GOT3 (cell line): ENCODE results near the gene SPATA13.

Experiments
- DNase-seq: peaks from one replicate; lab custom pipeline; 2025; ENCODE audit warnings: mixed read lengths; lab: John Stamatoyannopoulos, UW

SPATA13 gene

GRCh38 chr13:24167666-24168391 lies 7.3 kb downstream of the SPATA13 start:
- DNase-seq, result no peak

DNA sequence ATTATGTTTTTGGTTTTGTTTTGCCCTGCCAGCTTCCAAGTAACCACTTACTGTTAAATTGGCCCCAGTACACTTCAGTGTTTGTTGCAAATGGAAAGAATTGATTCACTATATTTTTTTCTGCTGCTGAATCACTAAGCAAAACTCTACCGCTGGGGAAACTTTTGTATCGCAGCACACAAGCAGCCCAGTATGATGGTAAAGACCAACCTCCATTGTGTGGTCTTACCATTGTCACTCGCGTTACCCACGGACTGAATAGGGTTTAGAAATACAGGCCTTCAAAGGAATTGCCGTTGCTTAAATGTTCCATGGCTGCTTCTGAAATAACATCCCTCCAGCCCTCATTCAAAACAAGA lies 7.9 kb downstream of the SPATA13 start:
- DNase-seq, result no peak

DNA sequence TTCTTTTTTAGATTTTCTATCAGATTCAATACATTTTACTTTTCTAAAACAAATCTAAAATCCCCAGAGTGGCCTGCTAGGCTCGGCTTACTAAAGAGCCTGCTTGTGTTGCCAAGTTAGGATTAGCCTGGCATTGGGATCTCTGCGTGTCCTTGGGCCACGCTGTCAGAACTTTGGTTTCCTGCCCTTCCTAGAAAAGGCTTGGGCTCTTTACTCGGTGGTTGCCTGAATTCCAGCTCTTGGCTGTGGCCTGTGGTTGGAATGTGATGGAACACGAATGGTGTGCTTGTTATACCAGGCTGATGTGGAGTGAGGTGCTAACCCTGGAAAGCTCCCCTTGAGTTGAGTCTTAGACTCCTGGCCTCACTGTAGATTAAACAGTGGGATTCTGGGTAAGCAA lies 8.5 kb downstream of the SPATA13 start:
- no peak for DNase-seq

DNA sequence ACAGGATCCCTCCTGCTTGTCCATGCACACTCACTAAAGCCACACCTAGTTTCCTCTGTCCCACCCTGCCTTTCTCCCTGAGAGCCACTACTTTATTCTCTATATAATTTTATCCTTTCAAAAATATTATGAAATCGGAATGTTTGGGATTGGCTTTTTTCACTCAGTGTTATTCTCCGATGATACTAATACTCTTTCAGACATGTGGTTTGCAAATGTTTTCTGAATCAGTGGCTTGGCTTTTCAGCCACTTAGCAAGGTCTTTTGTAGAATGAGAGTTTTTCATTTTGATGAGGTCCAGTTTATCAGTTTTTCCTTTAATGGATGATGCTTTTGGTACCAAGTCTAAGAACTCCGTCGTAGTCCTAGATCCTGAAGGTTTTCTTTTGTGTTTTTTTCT lies 11.6 kb downstream of the SPATA13 start:
- no peak for DNase-seq

DNA sequence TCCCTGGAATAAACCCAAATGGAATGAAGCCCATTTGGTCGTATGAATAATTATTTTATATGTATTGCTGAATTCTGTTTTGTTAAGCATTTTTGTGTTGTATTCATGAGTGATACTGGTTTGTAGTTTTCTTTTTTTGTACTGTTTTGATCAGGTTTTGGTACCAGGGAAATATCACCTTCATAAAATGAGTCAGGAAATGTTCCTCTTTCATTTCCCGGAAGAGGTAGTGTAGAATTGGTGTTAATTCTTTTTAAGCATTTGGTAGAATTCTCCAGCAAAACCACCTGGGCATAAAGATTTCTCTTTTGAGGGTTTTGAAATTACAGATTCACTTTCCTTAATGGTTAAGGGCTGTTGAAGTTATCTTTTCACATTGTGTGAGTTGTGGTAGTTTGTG lies 13.3 kb downstream of the SPATA13 start:
- no peak for DNase-seq

DNA sequence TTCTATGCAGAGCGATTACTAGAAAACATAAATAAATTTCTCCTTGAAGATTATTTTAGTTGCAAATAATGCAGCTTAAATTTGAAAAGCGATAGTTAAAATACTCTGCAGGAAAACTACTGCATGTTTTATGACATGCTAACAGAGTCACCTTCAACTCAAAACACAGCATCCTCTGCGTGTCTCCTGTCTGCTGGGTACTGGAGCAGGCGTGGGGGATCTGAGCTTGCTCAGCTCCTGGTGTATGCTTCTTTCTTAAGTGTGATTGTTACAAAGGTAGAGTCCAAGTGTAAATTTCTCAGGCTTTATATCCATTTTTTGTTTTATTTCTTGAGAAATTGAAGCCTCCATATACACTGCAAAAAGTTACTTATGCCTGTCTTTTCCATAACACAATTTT lies 15.3 kb downstream of the SPATA13 start:
- no peak for DNase-seq

DNA sequence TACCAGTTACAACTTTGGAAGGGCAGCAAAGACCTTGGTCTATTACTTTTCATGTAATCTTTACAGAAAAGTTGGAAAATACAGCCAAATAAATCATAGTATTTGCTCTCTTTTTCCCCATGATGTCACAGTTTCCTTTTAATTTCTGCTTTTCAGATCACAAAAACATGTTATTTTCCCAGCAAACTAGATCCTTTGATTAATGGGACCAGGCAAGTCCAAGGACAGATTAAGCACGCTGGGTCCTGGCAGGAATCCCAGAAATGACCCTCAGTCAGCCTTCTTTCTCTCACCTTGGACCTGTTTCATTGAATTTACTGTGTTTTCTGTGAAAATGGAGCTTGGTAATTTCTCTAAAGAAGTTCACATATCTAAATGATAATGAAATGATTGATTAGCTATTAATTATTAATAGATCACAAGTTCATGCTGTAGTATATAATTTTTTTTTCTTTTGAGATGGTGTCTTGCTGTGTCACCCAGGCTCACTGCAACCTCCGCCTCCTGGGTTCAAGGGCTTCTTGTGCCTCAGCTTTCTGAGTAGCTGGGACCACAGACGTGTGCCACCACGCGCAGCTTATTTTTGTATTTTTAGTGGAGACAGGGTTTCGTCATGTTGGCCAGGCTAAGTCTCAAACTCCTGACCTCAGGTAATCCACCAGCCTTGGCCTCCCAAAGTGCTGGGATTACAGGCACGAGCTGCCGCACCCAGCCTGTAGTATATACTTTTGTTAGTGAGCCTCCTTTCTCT lies 16.0 kb downstream of the SPATA13 start:
- DNase-seq, result no peak

DNA sequence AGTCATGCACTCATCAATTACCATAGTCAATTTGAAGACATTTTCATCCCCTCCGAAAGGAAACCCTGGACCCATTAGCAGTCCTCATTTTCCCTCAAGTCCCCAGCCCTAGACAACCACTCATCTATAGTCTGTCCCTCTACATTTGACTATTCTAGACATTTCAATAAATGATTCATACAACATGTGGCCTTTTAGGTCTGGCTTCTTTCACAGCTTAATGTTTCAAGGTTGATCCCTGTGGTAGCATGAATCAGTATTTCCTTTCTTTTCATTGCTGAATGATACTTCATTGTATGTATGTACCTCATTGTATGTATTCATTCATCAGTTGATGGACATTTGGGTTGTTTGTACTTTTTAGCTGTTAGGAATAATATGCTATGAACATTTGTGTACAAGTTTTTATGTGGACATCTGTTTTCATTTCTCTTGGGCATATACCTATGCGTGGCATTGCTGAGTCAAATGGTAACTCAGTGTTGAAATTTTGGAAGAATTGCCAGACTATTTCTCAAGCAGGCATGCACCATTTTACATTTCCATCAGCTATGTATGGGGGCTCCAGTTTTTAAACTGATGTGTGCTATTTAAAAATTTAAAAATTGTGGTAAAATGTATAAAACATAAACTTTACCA lies 18.4 kb downstream of the SPATA13 start:
- DNase-seq, result no peak

DNA sequence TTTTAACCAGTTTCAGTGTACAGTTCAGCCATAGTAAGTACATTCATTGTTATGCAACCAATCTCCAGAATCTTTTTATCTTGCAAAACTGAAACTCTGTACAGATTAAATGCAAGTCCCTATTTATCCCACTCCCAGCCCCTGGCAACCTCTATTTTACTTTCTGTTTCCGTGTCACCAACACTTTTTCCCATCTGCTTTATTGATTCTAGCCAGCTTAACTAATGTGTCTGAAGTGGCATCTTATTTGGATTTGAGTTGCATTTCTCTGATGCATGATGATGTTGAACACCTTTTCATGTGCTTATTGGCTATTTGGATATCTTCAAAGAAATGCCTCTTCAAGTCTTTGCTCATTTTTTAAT lies 18.9 kb downstream of the SPATA13 start:
- no peak for DNase-seq

DNA sequence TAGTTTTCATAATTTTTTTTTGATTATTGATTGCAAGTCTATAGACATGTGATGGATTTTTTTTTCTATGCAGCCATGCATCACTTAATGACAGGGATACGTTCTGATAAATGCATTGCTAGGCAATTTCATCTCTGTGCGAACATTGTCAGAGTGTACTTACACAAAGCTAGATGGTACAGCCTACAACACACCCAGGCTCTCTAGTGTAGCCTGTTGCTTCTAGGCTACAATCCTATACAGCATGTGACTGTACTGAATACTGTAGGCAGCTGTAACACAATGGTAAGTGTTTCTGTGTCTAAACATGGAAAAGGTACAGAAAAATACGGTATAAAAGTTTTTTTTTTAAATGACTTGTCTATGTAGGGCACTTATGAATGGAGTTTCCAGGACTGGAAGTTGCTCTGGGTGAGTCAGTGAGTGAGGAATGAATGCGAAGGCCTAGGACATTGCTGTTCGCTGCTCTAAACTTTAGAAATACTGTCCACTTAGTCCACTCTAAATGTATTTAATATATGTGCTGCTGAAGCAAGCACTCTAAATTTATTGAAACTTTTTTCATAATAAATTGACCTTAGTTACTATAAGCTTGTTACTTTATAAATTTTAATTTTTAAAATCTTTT lies 20.3 kb downstream of the SPATA13 start:
- DNase-seq, result no peak

DNA sequence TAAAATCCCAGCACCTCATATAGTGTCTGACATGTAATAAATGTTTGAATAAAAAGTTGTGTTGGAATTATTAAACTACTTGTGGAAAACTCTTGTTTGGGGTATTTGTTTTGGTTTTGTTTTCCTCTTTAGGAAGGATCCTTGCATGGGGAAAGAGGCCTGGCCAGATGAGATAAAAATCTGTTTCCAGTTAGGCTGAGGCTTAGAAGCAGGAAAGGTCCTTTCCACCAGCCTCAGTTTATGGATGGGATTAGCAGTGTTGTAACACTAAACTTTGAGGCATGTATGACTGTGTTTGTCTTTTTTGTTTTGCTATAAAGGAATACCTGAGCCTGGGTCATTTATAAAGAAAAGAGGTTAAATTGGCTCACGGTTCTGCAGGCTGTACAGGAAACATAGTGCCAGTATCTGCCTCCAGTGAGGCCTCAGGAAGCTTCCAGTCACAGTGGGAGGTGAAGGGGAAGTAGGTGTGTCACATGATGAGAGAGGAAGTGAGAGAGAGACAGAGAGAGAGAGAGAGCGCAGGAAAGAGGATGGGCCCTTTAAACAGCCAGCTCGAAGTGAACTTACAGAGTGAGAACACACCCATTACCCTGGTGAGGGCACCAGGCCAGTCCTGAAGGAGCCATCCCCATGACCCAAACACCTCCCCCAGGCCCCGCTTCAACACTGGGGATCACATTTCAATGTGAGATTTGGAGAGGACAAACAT lies 21.6 kb downstream of the SPATA13 start:
- no peak for DNase-seq

DNA sequence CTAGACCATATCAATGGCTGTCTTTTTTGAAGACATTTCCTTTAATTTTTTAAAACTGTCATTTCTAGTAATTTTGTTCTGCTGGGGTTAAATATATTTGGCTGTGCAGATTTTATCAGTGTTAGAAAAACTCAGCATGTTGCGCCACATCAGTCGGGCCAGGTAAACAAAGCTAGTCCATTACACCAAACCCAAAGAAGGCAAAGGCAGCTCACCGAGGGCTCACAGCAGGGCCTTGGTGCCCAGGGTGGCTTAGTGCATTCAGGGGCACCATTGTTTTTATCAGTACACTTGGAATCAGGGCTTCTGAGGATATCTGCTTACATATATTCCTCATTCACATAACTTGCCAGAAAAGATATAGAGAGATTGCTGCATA lies 22.2 kb downstream of the SPATA13 start:
- DNase-seq, result no peak

GRCh38 chr13:24183741-24184182 lies 23.2 kb downstream of the SPATA13 start:
- DNase-seq, result no peak

- DNase-seq, result no peak
Measured at GRCh38 chr13:24184265-24184841, 23.8 kb downstream of the SPATA13 start.

DNA sequence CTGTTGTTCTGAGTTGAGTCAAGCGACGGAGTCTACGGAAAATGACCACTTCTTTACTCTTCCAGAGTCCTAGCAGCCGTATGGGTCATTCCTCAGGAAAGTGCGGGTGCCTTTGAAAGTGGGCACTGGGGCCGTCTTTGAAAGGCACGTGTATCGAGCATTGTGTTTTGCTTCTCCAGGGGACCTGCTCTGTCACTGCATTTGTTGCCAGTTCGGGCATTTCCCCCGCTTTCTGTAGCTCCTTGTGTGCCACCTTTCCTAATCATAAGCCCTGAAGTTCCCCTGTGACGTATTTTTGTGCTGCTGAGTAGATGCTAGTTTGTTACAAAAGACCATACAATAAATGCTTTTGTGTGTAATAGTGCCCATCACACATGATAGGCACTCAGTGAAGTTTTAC lies 24.4 kb downstream of the SPATA13 start:
- no peak for DNase-seq

GRCh38 chr13:24185591-24186232 lies 25.2 kb downstream of the SPATA13 start:
- DNase-seq, result no peak

DNA sequence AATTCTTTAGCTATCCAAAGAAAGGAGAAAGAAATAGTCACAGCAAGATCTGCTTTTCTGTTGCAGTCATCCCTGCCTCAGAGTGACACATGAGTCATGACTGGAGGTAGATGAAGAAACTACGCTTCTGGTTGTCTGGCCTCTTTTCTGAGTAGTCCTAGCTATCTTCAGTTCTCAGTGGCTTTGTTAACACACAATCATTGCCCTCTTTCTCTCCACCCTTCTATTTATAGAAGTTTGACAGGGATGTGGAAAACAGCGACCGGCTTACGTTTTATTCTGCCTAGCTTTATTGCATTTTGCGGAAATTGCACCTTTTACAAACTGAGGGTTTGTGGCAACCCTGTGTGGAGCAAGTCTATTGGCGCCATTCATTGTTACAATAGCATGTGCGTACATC lies 26.7 kb downstream of the SPATA13 start:
- DNase-seq, result no peak

DNA sequence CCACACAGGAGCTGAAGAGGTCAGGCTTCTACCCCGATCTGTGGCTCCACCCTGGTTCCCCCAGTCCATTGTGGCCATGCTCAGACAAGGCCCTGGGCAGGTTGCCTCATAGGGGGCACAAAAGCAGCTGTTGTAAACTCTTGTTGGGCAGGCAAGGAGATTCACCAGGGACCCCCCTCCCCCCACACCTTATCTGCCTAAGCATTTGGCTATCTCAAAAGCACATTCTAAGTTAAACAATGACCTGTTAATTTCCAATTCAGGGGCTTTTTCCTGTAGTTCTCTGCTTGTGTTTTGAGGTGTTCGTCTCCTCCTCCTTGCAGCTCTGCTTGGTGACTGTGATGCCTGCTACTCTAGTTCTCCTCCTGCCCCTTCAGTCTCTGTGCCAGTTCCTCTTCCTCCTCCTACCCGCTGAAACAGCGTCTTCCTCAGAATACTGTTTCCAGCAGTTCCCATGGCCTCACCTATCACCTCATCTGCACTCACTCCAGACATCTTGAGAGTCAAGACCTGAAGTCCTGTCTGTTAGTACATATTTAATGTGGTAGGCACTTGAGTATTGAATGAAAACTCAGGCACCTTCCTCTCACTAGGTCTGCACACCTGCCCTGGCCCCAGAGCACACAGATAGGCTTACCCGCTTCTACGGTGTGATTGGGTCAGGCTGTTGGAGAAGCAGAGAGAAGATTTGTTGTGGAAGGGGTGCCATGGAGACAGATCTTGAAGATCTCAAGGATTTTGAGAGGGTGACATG lies 31.7 kb downstream of the SPATA13 start:
- no peak for DNase-seq

DNA sequence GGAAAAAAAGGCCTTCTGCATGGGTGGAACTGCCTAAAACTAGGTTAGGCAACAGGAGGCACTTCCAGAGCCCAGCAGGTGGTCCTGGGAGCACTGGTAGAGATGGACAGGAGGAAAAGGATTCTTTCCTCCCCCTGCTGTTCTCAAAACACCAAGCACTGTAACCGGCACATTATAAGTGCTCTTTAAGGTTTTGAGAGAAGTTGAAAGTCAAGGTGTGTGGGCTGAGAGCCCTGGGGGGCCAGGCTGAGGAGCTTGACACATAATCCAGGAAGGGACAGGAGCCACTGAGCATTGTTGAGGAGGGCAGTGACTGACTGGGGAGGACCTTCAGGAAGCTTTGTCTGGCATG lies 32.3 kb downstream of the SPATA13 start:
- no peak for DNase-seq

- no peak for DNase-seq
Measured at GRCh38 chr13:24194447-24194846, 33.9 kb downstream of the SPATA13 start.

- no peak for DNase-seq
Measured at GRCh38 chr13:24195626-24196025, 35.1 kb downstream of the SPATA13 start.
